NK-92 (cell line): ENCODE results near the gene SORD.
"Not testable (repeated sequence)": the region's sequence is repeated elsewhere in the genome, so short reads cannot be mapped to it uniquely, and the experiment has no call there.

Experiments used
- DNase-seq: peaks from one replicate; lab custom pipeline; 2025; ENCODE audit not compliant: unreplicated experiment; lab: John Stamatoyannopoulos, UW

The SORD gene

GRCh38 chr15:45022871-45023658 is at the start of gene SORD:
TSS of gene SORD (plus strand) at chr15:45023195. CDS start at chr15:45023284, 89 bp downstream.
- peak; percentile 20 for DNase-seq

- not testable (repeated sequence) for DNase-seq
Observed at GRCh38 chr15:44976183-44976582, 46.8 kb upstream of the SORD start.

GRCh38 chr15:44977781-44978180 is 45.2 kb upstream of the SORD start:
- not testable (repeated sequence) for DNase-seq

- not testable (repeated sequence) for DNase-seq
Observed at GRCh38 chr15:44979617-44980339, 43.2 kb upstream of the SORD start.

DNA sequence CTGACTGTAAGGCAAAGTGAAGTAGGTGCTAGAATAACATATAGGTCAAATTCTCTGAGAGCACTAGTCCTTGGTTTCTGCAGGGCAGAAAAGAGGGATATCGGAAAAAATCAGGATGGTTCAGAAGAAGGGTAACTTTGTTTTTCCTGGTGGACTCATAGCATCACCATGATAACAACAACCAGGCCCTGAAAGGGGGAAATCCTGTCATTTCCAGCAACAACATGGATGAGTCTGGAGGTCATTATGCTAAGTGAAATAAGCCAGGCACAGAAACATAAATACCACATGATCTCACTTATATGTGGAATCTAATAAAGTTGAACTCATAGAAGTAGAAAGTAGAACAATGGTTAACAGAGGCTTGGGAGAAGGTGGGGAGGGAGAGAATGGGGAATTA is 38.9 kb upstream of the SORD start:
- not testable (repeated sequence) for DNase-seq

GRCh38 chr15:44986346-44987055 is 36.5 kb upstream of the SORD start:
- not testable (repeated sequence) for DNase-seq

- DNase-seq, result not testable (repeated sequence)
Observed at GRCh38 chr15:44987711-44988110, 35.3 kb upstream of the SORD start.

GRCh38 chr15:44988184-44988869 is 34.7 kb upstream of the SORD start:
- DNase-seq, result not testable (repeated sequence)

DNA sequence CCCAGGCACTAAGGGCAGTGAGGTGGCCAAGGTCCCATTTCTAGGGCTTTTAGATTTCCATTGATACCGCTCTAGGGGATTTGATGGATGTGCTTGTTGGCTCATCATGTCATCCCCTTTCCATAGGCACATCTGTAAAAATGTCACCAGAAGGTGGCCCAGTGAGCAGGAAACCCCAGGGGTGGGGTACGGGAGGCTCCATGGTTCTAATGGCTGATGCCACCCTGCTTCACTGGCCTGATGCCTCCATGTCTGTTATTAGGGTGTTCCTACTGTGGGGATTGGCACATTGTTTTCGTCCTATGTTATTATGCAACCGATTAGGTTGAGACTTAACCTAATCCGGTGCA is 34.1 kb upstream of the SORD start:
- not testable (repeated sequence) for DNase-seq

- DNase-seq, result not testable (repeated sequence)
Observed at GRCh38 chr15:44997632-44998031, 25.4 kb upstream of the SORD start.

- DNase-seq, result no peak
Observed at GRCh38 chr15:44999105-44999504, 23.9 kb upstream of the SORD start.

- not testable (repeated sequence) for DNase-seq
Observed at GRCh38 chr15:45001180-45001579, 21.8 kb upstream of the SORD start.

- not testable (repeated sequence) for DNase-seq
Observed at GRCh38 chr15:45003731-45004410, 19.1 kb upstream of the SORD start.

DNA sequence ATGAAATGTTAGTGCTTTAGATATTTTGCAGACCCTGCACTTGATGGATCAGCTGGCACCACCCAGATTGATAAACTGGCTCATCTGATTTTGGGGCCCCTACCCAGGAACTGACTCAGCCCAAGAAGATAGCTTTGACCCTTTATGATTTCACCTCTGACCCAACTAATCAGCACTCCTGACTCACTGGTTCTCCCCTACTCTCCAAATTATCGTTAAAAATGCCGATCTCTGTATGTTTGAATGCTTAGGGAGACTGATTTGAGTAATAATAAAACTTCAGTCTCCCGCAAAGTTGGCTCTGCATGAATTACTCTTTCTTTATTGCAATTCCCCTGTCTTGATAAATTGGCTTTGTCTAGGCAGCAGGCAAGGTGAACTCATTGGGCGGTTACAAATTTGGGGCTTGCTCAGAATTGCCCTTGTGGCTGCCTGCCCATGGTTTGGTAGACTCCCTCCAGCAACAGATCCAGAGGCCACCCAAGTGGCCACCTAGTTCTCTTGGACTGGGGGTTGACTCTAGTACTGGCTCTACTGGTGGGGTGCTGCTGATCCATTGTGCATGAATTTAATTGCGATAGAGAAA is 18.3 kb upstream of the SORD start:
- not testable (repeated sequence) for DNase-seq

DNA sequence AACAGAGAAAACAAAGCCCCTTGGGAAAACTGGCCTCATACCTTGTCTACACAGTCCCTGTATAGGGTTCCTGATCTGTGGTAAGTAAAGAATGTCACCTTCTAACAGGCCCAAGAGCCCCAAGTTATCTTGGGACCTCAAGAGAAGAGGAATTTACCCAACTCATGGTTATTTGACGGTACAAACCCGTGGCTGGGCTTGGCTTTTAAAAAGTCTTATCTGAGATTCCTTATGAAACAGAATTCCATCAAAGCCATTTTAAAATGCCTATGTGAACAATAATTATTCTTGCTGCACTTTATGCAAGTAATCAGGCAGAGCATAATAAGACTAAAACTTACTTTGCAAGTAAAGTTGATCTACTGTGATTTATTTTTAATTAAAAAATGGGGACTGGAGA is 13.9 kb upstream of the SORD start:
- no peak for DNase-seq

DNA sequence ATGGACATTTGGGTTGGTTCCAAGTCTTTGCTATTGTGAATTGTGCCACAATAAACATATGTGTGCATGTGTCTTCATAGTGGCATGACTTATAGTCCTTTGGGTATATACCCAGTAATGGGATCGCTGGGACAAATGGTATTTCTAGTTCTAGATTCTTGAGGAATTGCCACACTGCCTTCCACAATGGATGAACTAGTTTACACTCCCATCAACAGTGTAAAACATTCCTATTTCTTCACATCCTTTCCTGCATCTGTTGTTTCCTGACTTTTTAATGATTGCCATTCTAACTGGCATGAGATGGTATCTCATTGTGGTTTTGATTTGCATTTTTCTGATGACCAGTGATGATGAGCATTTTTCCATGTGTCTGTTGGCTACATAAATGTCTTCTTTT is 7.9 kb upstream of the SORD start:
- DNase-seq, result not testable (repeated sequence)

GRCh38 chr15:45020222-45020900 is 2.6 kb upstream of the SORD start:
- DNase-seq, result not testable (repeated sequence)

- not testable (repeated sequence) for DNase-seq
Observed at GRCh38 chr15:45020901-45021259, 2.1 kb upstream of the SORD start.

- no peak for DNase-seq
Observed at GRCh38 chr15:45021348-45021747, 1.6 kb upstream of the SORD start.
